AG10803 (cell line): ENCODE results near the gene DRAXIN.

Experiments used
- DNase-seq: peaks from one replicate; pipeline ENCODE4 v3.0.0; 2010; ENCODE audit warnings: low read depth
- H3K4me3 ChIP-seq: 2 replicates; pipeline ENCODE4 v1.5.1; 2011; ENCODE audit warnings: mild to moderate bottlenecking, low read length, control low read depth
- TF ChIP-seq, protein P1 (sequence below): conservative IDR thresholded peaks from 2 replicates; pipeline ENCODE4 v1.5.1; 2011; ENCODE audit warnings: mild to moderate bottlenecking, low read length, control low read depth, inconsistent platforms

Gene DRAXIN

DNA sequence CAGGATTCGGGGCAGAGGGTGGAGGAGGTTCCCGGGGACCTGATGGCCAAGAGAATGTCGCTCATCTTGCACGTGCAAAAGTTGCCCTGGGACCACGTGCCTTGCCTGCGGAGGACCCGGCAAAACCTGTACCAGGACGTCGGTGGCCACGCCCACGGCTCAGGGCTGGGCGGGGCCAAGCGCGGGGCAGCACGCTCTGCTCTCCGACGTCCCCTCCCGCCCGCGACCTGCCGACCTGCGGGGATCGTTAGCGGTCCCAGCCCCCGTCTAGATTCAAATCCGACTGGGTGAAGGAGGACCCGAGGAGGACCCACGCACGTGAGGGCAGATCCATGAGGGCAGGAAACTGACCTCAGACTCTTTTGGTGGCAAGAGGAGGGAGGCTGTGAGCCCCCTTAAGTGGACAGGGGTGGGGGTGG lies 70.5 kb downstream of the DRAXIN start, which contains the start of gene C1orf167:
Gene C1orf167, plus strand, starts transcription at position 206 of the 419 bp plus-strand sequence. CDS start 2,208 bp downstream, outside the sequence.
- TF ChIP-seq, protein P1, sequence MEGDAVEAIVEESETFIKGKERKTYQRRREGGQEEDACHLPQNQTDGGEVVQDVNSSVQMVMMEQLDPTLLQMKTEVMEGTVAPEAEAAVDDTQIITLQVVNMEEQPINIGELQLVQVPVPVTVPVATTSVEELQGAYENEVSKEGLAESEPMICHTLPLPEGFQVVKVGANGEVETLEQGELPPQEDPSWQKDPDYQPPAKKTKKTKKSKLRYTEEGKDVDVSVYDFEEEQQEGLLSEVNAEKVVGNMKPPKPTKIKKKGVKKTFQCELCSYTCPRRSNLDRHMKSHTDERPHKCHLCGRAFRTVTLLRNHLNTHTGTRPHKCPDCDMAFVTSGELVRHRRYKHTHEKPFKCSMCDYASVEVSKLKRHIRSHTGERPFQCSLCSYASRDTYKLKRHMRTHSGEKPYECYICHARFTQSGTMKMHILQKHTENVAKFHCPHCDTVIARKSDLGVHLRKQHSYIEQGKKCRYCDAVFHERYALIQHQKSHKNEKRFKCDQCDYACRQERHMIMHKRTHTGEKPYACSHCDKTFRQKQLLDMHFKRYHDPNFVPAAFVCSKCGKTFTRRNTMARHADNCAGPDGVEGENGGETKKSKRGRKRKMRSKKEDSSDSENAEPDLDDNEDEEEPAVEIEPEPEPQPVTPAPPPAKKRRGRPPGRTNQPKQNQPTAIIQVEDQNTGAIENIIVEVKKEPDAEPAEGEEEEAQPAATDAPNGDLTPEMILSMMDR = no peak
- no peak for DNase-seq
- H3K4me3 ChIP-seq = no peak within 1 kb of the TSS

- TF ChIP-seq, protein P1 = no peak
- H3K4me3 ChIP-seq = no peak overlapping the region
- no peak for DNase-seq
Observed at GRCh38 chr1:11764115-11764514, 72.6 kb downstream of the DRAXIN start.

DNA sequence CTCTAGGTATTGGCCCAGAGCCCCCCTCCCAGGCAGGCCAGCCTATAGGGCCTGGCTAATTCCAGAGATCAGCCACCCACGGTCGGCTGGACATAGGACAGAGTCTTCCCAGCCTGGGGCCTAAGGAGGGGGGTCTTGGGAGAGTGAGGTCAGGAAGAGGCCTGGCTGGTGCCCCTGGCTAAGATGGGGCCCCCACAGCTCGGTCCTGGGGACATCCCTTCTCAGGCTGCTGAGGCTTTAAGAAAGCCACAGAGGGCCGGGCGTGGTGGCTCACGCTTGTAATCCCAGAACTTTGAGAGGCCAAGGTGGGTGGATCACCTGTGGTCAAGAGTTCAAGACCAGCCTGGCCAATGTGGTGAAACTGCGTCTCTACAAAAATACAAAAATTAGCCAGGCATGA lies 73.0 kb downstream of the DRAXIN start:
- no peak overlapping the region for H3K4me3 ChIP-seq
- TF ChIP-seq, protein P1 = no peak
- DNase-seq = no peak

DNA sequence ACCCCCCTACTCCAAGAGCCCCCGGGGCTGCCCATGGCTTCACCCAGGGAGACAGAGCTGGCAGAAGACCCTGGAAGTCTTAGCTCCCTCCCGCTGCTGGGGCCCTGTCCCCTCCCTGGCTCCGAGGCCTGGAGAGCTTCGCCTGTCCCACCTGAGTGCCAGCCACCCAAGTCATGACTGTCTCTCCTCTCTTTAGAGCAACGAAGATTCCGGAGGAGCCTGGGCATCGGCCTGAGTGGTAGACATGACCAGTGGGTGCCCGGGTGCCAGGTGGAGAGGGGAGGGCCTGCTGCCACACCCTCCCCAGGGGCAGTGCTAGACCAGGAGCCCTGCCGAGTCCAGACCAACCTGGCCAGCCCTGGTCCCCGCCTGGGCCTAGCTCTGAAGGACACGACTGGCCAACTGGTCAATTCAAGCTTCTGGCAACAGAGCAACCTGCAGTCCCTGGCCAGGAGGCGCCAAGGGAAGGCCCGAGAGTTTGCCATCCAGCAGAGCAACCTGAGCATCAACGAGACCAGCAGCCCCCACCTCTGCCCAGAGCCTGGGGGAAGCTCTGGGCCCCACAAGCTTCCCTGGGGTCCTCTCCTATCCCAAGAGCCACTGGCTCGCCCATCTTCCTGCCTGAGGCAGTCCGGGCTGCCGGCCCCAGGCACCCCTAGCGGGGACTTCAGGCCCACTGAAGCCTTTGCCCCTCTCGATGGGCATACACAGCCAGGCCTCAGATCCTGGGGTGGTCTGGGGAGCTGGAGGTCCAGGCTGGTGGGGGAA lies 74.3 kb downstream of the DRAXIN start:
- DNase-seq = no peak
- TF ChIP-seq, protein P1 = no peak
- no peak overlapping the region for H3K4me3 ChIP-seq

DNA sequence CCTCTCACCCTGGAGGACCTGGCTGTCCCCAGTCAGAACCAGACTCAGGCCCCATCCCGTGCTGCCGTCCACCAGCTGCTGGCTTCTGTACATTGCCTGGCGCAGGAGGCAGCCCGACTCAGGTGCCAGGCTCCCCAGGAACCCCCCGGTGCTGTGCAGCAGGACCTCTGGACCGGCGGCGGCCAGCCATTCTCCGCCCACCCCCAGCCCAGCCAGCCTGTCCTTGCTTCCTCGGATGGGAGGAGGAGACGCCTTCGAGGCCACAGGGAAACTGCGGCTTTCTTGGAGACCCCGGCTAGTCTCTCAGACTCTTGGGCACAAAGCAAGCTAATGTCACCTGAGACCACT lies 74.9 kb downstream of the DRAXIN start:
- TF ChIP-seq, protein P1 = no peak
- no peak for DNase-seq
- H3K4me3 ChIP-seq = no peak overlapping the region

DNA sequence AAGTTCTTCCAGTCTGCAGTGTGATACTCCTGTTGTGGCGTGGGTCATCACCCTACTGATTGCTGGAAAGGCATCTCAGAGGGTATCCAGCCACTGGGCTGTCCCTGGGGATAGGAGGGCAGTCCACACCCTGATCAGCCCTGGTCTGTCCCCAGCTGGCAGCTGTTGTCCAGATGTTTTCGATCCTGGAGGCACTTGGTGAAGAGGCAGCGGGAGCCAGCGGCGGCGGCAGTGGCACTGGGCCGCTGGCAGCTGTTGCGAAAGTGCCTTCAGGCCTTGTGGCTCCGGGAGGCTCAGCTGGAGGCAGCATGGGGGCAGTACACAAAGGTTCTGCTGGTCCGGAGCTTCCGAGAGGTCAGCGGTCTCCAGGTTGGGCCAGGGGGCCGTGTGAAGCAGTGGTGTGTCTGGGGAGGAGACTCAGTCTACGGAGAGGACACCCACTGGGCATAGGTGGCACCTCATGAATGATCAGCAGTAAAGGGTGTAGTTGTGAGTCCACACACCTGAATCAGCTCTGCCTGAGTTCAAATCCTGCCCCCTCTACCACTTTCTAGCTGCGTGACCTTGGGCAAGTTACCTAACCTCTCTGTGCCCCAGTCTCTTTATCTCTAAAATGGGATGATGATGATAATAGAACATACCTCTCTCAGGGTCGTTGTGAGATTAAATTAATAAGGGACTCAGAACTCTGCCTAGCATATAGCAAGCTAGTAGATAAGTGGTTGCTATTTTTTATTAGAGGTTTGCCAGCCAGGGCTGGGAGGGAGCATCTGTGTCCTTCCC lies 76.6 kb downstream of the DRAXIN start:
- DNase-seq = peak; percentile 52
- TF ChIP-seq, protein P1 = no peak
- no peak overlapping the region for H3K4me3 ChIP-seq

DNA sequence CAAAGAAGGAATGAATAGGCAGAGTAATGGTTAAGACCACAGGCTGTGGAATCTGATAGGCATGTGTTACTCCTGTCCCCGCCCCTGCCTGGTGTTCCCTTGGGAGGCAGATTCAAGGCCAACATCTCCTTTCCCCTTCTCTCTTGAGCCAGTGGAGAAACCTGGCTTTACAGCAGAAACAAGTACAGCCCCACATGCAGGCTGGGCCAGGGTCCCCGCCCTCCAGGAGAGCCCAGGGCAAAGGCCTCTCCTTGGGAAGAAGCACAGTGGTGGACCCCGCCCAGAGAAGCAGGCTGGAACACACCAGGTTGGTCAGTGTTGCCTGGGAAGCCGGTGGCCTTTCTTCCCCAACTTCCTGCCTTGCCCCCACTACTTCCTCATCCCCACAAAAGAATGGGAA lies 77.3 kb downstream of the DRAXIN start:
- H3K4me3 ChIP-seq = no peak overlapping the region
- peak; percentile 52 for DNase-seq
- TF ChIP-seq, protein P1 = no peak
